Lower leg skin (tissue), 3 donors: ENCODE data around the gene WSCD1.

Source experiments
- CTCF ChIP-seq, 3 donors: fragments of 450-650 bp; IDR thresholded peaks; one replicate each; pipeline ENCODE4 v1.5.1; 2016; ENCODE audit warnings: antibody characterized with exemption in 3 of 3, mild to moderate bottlenecking in 3 of 3, moderate library complexity in 2 of 3
- POLR2A ChIP-seq, 2 donors: fragments of 450-650 bp; IDR thresholded peaks; one replicate each; pipeline ENCODE4 v1.6.1; 2016 to 2017; ENCODE audit warnings: antibody characterized with exemption in 2 of 2, mild to moderate bottlenecking in 1 of 2, moderate library complexity in 1 of 2

GRCh38 chr17:6164996-6165395 lies 94.8 kb downstream of the WSCD1 start:
- TF ChIP-seq POLR2A (IDR thresholded peaks at IDR 0.05) (no peak), CTCF (IDR thresholded peaks at IDR 0.05) (no peak)
